Ectodermal cell (in vitro differentiated cells): ENCODE data around the gene TLL1.

Source experiments
- H3K27ac ChIP-seq: 2 replicates; pipeline ENCODE4 v1.7.0; 2013; ENCODE audit warnings: mild to moderate bottlenecking, low read depth, low read length; ENCODE audit not compliant: insufficient read depth, poor library complexity, severe bottlenecking
- H3K27me3 ChIP-seq: 2 replicates; pipeline ENCODE4 v1.7.0; 2013; ENCODE audit warnings: mild to moderate bottlenecking, low read length; ENCODE audit not compliant: insufficient read depth, control insufficient read depth, poor library complexity, severe bottlenecking
- H3K36me3 ChIP-seq: one replicate; pipeline ENCODE4 v1.7.0; 2013; ENCODE audit warnings: low read length; ENCODE audit not compliant: control insufficient read depth, insufficient read depth
- H3K4me1 ChIP-seq: one replicate; pipeline ENCODE4 v1.7.0; 2013; ENCODE audit warnings: low read length; ENCODE audit not compliant: control insufficient read depth, insufficient read depth
- H3K4me3 ChIP-seq: 2 replicates; pipeline ENCODE4 v1.7.0; 2013; ENCODE audit warnings: low read depth, low read length, control low read depth; ENCODE audit not compliant: insufficient read depth
- H3K9me3 ChIP-seq: 2 replicates; pipeline ENCODE4 v1.7.0; 2013; ENCODE audit warnings: mild to moderate bottlenecking, low read length, moderate library complexity; ENCODE audit not compliant: control insufficient read depth
- WGBS, 2 experiments: methylation state at CpG; one replicate each; pipeline ENCODE4 v1.1.7; 2013; ENCODE audit warnings: missing lambda C conversion rate in 2 of 2; 5-methylcytosine and 5-hydroxymethylcytosine counted together

Gene TLL1

GRCh38 chr4:166042510-166043055, 169.5 kb downstream of the TLL1 start:
- 92 to 95% methylated on average over 7 of the region's 8 CpGs for WGBS, 2 experiments
- Histone ChIP-seq H3K27me3 (no peaks in the 10 kb centered on the region), H3K27ac (no peak overlapping the region), H3K4me3 (no peak overlapping the region), H3K9me3 (no peaks in the 10 kb centered on the region), H3K36me3 (no peaks in the 10 kb centered on the region), H3K4me1 (no peaks in the 10 kb centered on the region)

- Histone ChIP-seq H3K4me3 (no peak overlapping the region), H3K27ac (no peak overlapping the region)
- 95 to 98% methylated on average over 6 of the region's 6 CpGs for WGBS, 2 experiments
Observed at GRCh38 chr4:166043801-166044200, 170.8 kb downstream of the TLL1 start.

GRCh38 chr4:166044871-166045270, 171.8 kb downstream of the TLL1 start:
- H3K36me3 ChIP-seq: no peaks in the 10 kb centered on the region
- no peaks in the 10 kb centered on the region for H3K4me1 ChIP-seq

More at GRCh38 chr4:166043801-166044200, 170.8 kb downstream of the TLL1 start:
- Histone ChIP-seq H3K27me3 (no peaks in the 10 kb centered on the region), H3K36me3 (no peaks in the 10 kb centered on the region), H3K9me3 (no peaks in the 10 kb centered on the region), H3K4me1 (no peaks in the 10 kb centered on the region)

GRCh38 chr4:166045457-166045856, 172.4 kb downstream of the TLL1 start:
- Histone ChIP-seq H3K27me3 (no peaks in the 10 kb centered on the region), H3K36me3 (no peaks in the 10 kb centered on the region), H3K4me3 (no peak overlapping the region), H3K4me1 (no peaks in the 10 kb centered on the region), H3K27ac (no peak overlapping the region), H3K9me3 (no peaks in the 10 kb centered on the region)
- 92% methylated on average over 9 of the region's 9 CpGs for WGBS, 2 experiments

More at GRCh38 chr4:166044871-166045270, 171.8 kb downstream of the TLL1 start:
- no peak overlapping the region for H3K4me3 ChIP-seq
- H3K27ac ChIP-seq: no peak overlapping the region
- H3K27me3 ChIP-seq: no peaks in the 10 kb centered on the region
- H3K9me3 ChIP-seq: no peaks in the 10 kb centered on the region

GRCh38 chr4:166049036-166049435, 176.0 kb downstream of the TLL1 start:
- Histone ChIP-seq H3K4me3 (no peak overlapping the region), H3K9me3 (no peaks in the 10 kb centered on the region), H3K27ac (no peak overlapping the region), H3K27me3 (no peaks in the 10 kb centered on the region), H3K4me1 (no peaks in the 10 kb centered on the region), H3K36me3 (no peaks in the 10 kb centered on the region)
- 89 to 97% methylated on average over 3 to 5 of the region's 5 CpGs for WGBS, 2 experiments

- Histone ChIP-seq H3K36me3 (no peaks in the 10 kb centered on the region), H3K27me3 (no peaks in the 10 kb centered on the region), H3K4me1 (no peaks in the 10 kb centered on the region), H3K27ac (no peak overlapping the region), H3K9me3 (no peaks in the 10 kb centered on the region), H3K4me3 (no peak overlapping the region)
Observed at GRCh38 chr4:166064721-166065120, 191.7 kb downstream of the TLL1 start.

GRCh38 chr4:166065324-166065723, 192.3 kb downstream of the TLL1 start:
- WGBS, 2 experiments: 50 to 96% methylated on average over 1 to 2 of the region's 2 CpGs
- no peak overlapping the region for H3K4me3 ChIP-seq
- H3K27ac ChIP-seq: no peak overlapping the region
- H3K9me3 ChIP-seq: no peaks in the 10 kb centered on the region
- no peaks in the 10 kb centered on the region for H3K36me3 ChIP-seq
- H3K27me3 ChIP-seq: no peaks in the 10 kb centered on the region
- no peaks in the 10 kb centered on the region for H3K4me1 ChIP-seq

GRCh38 chr4:166066936-166067335, 193.9 kb downstream of the TLL1 start:
- no peaks in the 10 kb centered on the region for H3K36me3 ChIP-seq
- no peaks in the 10 kb centered on the region for H3K27me3 ChIP-seq
- H3K4me3 ChIP-seq: no peak overlapping the region
- H3K27ac ChIP-seq: no peak overlapping the region
- H3K9me3 ChIP-seq: no peaks in the 10 kb centered on the region
- H3K4me1 ChIP-seq: no peaks in the 10 kb centered on the region
- no CpG with 5 or more reads among the region's 1 CpG for WGBS, 2 experiments

GRCh38 chr4:166067915-166068314, 194.9 kb downstream of the TLL1 start:
- no peaks in the 10 kb centered on the region for H3K27me3 ChIP-seq
- no peak overlapping the region for H3K4me3 ChIP-seq
- no peaks in the 10 kb centered on the region for H3K4me1 ChIP-seq
- 100% methylated on average over 1 of the region's 1 CpG for WGBS, 2 experiments
- no peaks in the 10 kb centered on the region for H3K9me3 ChIP-seq
- no peak overlapping the region for H3K27ac ChIP-seq
- H3K36me3 ChIP-seq: no peaks in the 10 kb centered on the region

GRCh38 chr4:166073783-166074182, 200.7 kb downstream of the TLL1 start:
- no peaks in the 10 kb centered on the region for H3K9me3 ChIP-seq
- H3K4me1 ChIP-seq: no peaks in the 10 kb centered on the region
- H3K36me3 ChIP-seq: no peaks in the 10 kb centered on the region
- 93 to 96% methylated on average over 5 of the region's 6 CpGs for WGBS, 2 experiments
- H3K27ac ChIP-seq: no peak overlapping the region
- H3K27me3 ChIP-seq: no peaks in the 10 kb centered on the region
- no peak overlapping the region for H3K4me3 ChIP-seq

GRCh38 chr4:166075599-166075998, 202.6 kb downstream of the TLL1 start:
- Histone ChIP-seq H3K4me3 (no peak overlapping the region), H3K4me1 (no peaks in the 10 kb centered on the region), H3K36me3 (no peaks in the 10 kb centered on the region), H3K27ac (no peak overlapping the region), H3K9me3 (no peaks in the 10 kb centered on the region), H3K27me3 (no peaks in the 10 kb centered on the region)
- 80 to 91% methylated on average over 1 of the region's 1 CpG for WGBS, 2 experiments
